ENCODE measurements around the gene DDC. TPM values are rescaled to one million over a fixed set of nuclear protein-coding genes. Genes with fewer than 3 reads are reported as not detected.

DDC gene
- total RNA-seq, 4 donors from 2014 or later = not detected

DNA sequence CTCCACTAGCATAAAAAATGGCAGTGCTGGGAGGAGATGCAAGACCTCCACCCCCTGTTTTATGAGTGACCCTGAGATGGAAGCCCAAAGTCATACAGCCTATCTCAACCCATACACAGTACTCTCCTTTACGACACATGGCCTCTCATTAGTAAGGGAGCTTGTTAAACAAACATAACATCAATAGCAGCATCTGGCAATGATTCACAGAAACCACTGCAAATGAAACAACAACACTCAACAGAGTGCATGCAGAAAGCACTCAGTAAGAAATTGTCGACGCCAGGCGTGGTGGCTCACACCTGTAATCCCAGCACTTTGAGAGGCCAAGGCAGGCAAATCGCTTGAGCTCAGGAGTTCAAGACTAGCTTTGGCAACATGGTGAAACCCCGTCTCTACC lies 87.6 kb downstream of the DDC start:
- 95% methylated on average over 6 of the region's 6 CpGs for WGBS
- H3K4me3 ChIP-seq = no peak overlapping the region
- TF ChIP-seq EP300 (IDR thresholded peaks at IDR 0.05) (no peak), POLR2A (IDR thresholded peaks at IDR 0.05; ENCODE audit: low read depth) (no peak), POLR2AphosphoS5 (IDR thresholded peaks at IDR 0.05) (no peak)
- TF ChIP-seq, protein P1, sequence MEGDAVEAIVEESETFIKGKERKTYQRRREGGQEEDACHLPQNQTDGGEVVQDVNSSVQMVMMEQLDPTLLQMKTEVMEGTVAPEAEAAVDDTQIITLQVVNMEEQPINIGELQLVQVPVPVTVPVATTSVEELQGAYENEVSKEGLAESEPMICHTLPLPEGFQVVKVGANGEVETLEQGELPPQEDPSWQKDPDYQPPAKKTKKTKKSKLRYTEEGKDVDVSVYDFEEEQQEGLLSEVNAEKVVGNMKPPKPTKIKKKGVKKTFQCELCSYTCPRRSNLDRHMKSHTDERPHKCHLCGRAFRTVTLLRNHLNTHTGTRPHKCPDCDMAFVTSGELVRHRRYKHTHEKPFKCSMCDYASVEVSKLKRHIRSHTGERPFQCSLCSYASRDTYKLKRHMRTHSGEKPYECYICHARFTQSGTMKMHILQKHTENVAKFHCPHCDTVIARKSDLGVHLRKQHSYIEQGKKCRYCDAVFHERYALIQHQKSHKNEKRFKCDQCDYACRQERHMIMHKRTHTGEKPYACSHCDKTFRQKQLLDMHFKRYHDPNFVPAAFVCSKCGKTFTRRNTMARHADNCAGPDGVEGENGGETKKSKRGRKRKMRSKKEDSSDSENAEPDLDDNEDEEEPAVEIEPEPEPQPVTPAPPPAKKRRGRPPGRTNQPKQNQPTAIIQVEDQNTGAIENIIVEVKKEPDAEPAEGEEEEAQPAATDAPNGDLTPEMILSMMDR (IDR thresholded peaks at IDR 0.05) = no peak
- no peaks in the 10 kb centered on the region for H3K36me3 ChIP-seq
- H3K27ac ChIP-seq (replicated peaks in 1 of 4) = no peak overlapping the region
- H3K27me3 ChIP-seq = peaks cover 0 to 10% (median 0%) of the 10 kb centered on the region in 4 donors
- no peaks in the 10 kb centered on the region for H3K4me1 ChIP-seq
- intact Hi-C loops (cut with DNase I) = loop anchor here (10.0 kb wide), 2 partner anchors 57 to 127 kb away; no protein-coding TSS in a partner anchor
- peak; percentile 37 for DNase-seq (ENCODE audit: extremely low spot score)
- H3K9me3 ChIP-seq = no peaks in the 10 kb centered on the region

DNA sequence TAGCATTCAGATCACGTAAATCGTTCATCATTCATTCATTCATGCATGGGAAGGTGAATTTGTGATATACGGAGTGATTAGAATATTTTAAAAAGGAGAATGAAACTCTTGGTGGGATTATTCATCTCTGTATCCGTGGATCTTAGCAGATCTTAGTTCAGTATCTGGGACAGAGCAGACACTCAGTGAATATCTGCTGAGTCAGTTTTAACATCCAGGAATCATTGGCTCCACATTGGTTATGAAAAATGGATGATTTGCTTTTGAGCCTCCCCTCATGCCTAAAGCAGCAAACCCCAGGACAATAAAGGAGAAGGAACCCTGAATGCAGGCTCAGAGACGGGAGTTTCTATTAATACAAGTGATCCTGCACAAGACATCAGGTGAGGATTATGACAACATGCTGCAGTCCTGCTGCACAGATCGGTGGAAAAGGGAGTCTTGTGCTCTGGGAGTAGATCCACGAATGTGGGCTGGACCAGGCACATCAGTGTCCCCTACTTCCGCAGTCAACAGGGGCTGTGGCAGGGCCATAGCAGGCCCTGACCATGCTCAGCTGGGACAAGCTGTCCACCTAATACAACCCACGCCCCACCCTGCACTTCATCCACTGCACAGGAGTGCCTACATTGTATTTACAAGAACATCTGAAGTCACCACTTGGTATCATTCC lies 88.1 kb downstream of the DDC start:
- WGBS = 86% methylated on average over 9 of the region's 9 CpGs
- intact Hi-C loops (cut with DNase I) = loop anchor here (10.0 kb wide), 2 partner anchors 58 to 128 kb away; no protein-coding TSS in a partner anchor

DNA sequence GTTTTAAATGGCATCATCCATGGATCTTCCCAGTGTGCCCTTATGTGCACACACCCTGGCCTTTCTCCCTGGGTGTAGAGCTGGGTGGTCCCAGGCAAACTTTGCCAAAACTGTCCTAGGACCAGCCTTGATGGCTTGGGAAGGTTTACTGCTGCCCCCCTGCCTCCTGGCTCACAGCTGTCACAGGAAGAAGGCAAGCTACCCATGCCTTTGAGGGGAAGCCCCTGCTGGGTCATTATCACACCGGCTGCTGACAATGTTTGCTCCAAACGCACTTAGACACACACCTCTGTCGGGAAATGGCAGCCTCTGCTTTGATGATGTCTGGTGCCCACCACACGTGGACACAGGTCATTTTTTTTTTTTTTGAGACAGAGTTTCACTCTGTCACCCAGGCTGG lies 89.9 kb downstream of the DDC start:
- 45% methylated on average over 4 of the region's 4 CpGs for whole genome bisulfite sequencing
- Histone ChIP-seq H3K27me3 (peaks cover 0 to 14% (median 0%) of the 10 kb centered on the region in 4 donors), H3K9me3 (no peaks in the 10 kb centered on the region), H3K4me1 (no peaks in the 10 kb centered on the region), H3K4me3 (no peak overlapping the region), H3K27ac (replicated peaks in 1 of 4) (no peak overlapping the region), H3K36me3 (no peaks in the 10 kb centered on the region)
- DNase-seq (ENCODE audit: extremely low spot score) = peak; percentile 79
- TF ChIP-seq EP300 (IDR thresholded peaks at IDR 0.05) = no peak
- no peak for TF ChIP-seq POLR2AphosphoS5 (IDR thresholded peaks at IDR 0.05)
- TF ChIP-seq, protein P1 (IDR thresholded peaks at IDR 0.05) = no peak
- no peak for TF ChIP-seq POLR2A (IDR thresholded peaks at IDR 0.05; ENCODE audit: low read depth)
- intact Hi-C loops (cut with DNase I) = loop anchor here (10.0 kb wide), 2 partner anchors 59 to 129 kb away; no protein-coding TSS in a partner anchor

More for the DNA sequence above, 88.1 kb downstream of the DDC start:
- TF ChIP-seq POLR2A (IDR thresholded peaks at IDR 0.05; ENCODE audit: low read depth) (no peak), EP300 (IDR thresholded peaks at IDR 0.05) (no peak), POLR2AphosphoS5 (IDR thresholded peaks at IDR 0.05) (no peak)
- TF ChIP-seq, protein P1 (IDR thresholded peaks at IDR 0.05) = no peak
- H3K4me3 ChIP-seq = no peak overlapping the region
- no peaks in the 10 kb centered on the region for H3K9me3 ChIP-seq
- DNase-seq (ENCODE audit: extremely low spot score) = peak; percentile 80
- H3K27ac ChIP-seq (replicated peaks in 1 of 4) = no peak overlapping the region
- no peaks in the 10 kb centered on the region for H3K4me1 ChIP-seq
- no peaks in the 10 kb centered on the region for H3K36me3 ChIP-seq
- H3K27me3 ChIP-seq = peaks cover 0 to 10% (median 0%) of the 10 kb centered on the region in 4 donors

DNA sequence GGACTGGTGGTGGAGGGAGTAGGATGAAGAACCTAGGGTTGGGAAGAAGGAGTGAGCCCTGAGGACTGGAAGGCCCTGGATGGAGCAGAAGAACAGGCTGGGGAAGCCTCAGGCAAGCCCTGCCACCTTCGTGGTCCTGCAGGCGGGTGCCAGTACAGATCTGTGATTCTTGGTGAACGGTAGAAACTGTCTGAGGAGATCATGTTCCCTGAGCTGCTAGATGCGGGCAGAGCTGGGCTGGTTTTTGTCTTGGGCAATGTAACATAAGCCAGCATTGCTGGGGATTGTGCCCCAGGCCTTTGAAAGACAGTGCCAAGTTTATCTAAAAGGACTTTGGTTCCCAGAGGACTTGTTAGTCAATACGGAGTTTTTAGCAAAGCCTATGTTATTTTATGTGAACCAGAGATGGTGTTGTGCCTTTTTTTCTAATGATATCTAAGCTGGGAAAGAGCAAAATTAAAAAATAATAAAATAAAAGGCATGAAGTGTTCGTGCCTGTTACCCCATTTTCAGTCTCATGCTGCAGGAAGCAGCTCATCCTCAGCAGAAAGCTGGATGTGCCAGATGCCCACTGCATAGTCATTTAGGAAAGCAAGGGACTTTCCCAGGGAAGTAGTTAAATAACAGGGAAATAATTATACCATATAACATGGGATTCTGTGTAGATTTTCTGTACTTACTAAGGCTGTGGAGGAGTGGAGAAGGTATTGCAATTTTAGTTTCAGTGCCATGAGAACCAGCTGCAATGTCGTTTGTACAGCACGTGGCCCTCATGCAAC lies 90.6 kb downstream of the DDC start:
- WGBS = 61% methylated on average over 8 of the region's 8 CpGs
- Histone ChIP-seq H3K27ac (replicated peaks in 1 of 4) (no peak overlapping the region), H3K36me3 (no peaks in the 10 kb centered on the region), H3K9me3 (no peaks in the 10 kb centered on the region), H3K27me3 (peaks cover 0 to 14% (median 0%) of the 10 kb centered on the region in 4 donors), H3K4me3 (no peak overlapping the region), H3K4me1 (no peaks in the 10 kb centered on the region)
- peak; percentile 90 for DNase-seq (ENCODE audit: extremely low spot score)
- no peak for TF ChIP-seq POLR2A (IDR thresholded peaks at IDR 0.05; ENCODE audit: low read depth)
- TF ChIP-seq POLR2AphosphoS5 (IDR thresholded peaks at IDR 0.05) = no peak
- TF ChIP-seq EP300 (IDR thresholded peaks at IDR 0.05) = no peak
- TF ChIP-seq, protein P1 (IDR thresholded peaks at IDR 0.05) = no peak
- intact Hi-C loops (cut with DNase I) = loop anchor here (10.0 kb wide), 2 partner anchors 60 to 130 kb away; no protein-coding TSS in a partner anchor

Measured in esophagus muscularis mucosa (tissue), 4 donors.